GM12872 (cell line): ENCODE data around the gene DGLUCY.

Experiments
- CTCF ChIP-seq: IDR thresholded peaks from 3 replicates; pipeline ENCODE4 v1.5.1; 2011; ENCODE audit warnings: low read depth, mild to moderate bottlenecking, low read length, moderate library complexity; ENCODE audit not compliant: insufficient read depth

The DGLUCY gene

GRCh38 chr14:91112194-91112593 lies 1.7 kb upstream of the DGLUCY start:
- TF ChIP-seq CTCF = no peak

GRCh38 chr14:91114079-91115065 lies 499 bp downstream of the DGLUCY start:
- no peak for TF ChIP-seq CTCF

- TF ChIP-seq CTCF = no peak
Measured at GRCh38 chr14:91115986-91116770, 2.3 kb downstream of the DGLUCY start.

- TF ChIP-seq CTCF = no peak
Measured at GRCh38 chr14:91116913-91117588, 3.2 kb downstream of the DGLUCY start.

GRCh38 chr14:91117960-91118359 lies 4.1 kb downstream of the DGLUCY start:
- no peak for TF ChIP-seq CTCF

GRCh38 chr14:91118511-91119068 lies 4.7 kb downstream of the DGLUCY start:
- no peak for TF ChIP-seq CTCF
